Hematopoietic multipotent progenitor cell treated with erythropoietin and hydrocortisone succinate and interleukin-3 and kit ligand, for 6 days (in vitro differentiated cells): ENCODE data around the gene CDH23.
A peak's percentile ranks its signal among the peaks of the same experiment; 100 is the strongest.

ENCODE experiments used
- DNase-seq: peaks from one replicate; pipeline ENCODE4 v3.0.0-alpha.2; 2015

Gene CDH23

DNA sequence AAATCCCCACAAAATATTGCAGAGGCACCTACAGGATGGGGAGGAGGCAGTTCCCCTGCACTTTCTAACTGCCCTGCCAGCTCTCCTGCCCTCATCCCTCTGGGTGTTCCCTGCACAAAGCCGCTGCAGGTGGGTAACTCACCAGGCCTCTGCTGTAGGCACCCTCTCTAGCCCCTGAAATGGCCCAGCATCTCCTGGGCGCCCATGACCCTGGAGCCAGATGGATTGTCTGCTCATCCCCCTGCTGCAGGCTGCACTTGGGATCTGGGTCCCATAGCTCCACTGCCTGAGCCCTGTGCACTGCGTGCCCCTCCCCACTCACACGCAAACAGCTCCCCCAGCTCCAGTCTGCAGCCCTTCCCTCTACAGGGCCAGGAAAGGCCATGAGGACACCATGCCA lies 192.0 kb downstream of the CDH23 start:
- DNase-seq: no peak

DNA sequence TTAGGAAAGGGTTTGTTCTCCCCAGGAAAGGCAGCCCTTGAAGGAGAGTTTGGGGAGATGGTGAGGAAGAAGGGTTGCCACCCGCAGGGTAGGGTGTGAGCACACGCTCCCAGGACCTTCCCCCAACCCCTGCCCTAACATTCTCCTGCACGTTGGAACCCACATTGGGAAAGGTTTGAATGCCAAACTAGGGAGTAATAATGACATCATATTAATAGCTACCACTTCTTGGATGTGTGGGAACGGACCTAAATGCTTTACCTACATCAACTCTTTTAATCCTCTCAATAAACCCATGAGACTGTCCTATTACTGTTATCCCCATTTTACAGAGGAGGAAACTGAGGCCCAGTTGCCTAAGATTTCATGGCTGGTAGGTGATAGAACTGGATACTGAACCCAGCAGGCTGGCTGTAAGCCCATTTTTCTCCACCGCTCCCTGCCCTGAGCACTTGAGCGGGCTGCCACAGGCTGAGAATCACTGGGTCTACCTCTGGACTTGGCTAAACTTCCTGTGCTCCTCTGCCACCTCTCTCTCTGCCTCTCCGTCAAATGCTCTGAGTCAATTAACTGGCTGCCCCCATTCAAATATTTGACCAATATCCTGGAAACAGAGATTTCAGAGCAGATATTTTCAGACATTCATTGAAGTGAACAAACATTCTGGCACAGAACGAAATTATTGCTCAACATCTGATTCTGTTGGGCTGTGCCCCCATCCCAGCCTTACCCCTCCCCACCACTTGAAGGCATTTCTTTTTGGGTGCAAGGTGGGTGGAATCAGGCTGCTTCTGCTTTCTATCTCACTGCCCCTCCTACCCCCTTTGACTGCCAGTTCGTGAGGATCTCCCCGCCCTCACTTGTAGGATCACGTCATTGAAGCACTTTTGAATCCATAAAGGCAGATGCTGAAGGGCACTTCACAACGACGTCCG lies 193.2 kb downstream of the CDH23 start:
- DNase-seq: peak; percentile 16

DNA sequence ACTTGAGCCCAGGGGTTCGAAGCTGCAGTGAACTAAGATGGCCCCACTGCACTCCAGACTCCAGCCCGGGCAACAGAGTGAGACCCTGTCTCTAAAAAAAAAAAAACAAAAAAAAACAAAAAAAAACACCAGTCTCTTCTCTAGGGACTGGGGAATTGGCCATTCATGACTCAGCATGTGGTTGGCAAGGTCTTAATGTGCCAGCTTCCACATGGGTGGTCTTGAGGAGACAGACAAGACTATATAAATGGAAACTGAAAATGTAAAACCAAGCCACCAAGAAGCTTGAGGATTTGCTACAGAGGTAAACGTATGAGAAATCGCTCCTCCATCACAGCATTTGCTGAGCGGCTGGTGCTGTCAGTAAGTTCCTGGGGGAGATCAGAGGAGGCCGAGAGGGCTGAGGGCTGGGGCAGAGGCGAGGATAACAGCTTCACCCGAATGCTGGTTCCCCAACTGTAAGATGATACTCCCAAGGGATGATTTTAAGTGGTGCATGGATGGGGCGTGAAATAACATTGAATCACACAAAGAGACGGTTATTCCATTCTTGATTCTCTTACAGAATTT lies 194.1 kb downstream of the CDH23 start:
- DNase-seq: no peak

DNA sequence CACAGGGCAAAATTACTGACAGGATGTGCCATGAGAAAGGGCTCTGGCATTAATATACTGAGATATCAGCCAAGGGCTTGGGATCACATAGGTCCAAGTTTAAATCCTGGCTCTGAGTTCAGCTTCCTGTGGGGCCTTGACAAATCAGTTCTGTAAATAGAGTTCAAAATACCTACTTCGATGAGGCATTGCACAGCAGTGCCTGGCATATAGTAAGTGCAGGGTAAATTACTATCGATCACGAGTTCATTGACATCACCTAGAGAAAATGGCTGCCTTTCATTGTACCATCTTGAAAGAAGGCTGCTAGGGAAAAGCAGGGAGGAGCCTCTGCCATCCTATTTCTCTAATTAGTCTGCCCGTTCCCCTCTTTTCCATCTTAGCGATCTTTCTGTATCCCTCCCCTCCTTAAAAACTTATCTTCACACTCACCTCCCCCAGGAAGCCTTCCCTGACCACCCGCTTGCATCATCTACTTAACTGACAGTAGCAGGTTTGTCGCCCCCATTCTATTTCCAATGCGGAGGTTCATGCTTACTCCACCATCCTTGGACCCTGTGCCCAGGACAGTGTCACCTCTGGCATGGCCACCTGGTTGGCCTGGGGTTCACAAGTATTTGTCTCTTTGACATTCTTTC lies 198.3 kb downstream of the CDH23 start:
- DNase-seq: no peak

DNA sequence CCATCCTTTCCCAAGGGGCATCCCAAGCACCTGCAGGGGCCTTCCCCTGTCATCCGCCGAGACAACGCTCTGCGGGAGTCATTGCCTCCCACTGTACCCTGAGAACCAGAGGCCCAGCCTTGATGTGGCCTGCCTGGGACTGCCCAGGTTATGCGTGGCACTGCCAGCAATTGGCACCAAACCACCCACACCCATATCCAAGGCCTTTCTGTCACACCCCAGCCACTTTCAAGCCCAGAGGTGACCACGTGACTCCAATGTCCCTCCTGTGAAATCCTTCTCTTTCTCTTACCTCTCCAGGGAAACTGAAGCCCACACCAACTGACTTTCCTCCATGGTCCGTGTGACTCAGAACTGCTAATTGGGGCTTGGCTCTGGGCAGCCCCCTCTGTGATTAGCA lies 198.9 kb downstream of the CDH23 start:
- DNase-seq: no peak

DNA sequence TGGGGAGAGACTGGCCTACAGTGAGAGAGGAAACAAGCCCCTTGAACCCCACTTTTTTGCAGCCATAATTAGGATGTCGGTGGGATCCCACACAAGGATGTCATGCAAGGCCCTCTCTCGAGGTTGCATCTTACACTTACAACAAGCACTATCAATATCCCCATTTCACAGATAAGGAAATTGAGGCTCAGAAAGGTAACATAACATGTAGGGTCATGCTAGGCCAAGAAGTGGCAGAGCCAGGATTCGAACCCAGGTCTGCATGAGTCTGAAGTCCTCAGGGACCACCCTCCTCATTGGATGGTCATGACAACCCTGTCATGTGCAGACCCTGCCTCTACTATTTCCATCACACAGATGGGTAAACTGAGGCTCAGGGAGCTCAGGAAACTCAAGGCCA lies 199.4 kb downstream of the CDH23 start:
- DNase-seq: no peak

DNA sequence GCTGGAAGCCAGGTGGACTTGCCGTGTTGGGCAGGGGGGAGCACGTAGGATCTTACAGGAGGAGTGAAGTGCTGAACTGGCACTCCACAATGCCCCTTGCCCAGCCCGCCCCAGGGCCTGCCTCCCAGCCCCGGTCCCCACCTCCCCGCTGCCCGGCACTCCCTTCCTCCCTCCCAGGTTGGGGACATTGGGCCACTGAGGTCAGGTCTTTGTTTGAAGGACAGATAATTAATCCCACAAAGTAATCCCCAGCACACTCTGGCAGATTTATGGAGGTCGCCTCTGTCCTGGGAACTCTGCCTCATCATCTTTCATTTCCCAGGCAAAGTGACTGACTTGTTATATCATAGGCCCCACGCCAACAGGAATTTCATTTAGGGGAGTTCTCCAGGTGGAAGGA lies 200.0 kb downstream of the CDH23 start:
- no peak for DNase-seq

DNA sequence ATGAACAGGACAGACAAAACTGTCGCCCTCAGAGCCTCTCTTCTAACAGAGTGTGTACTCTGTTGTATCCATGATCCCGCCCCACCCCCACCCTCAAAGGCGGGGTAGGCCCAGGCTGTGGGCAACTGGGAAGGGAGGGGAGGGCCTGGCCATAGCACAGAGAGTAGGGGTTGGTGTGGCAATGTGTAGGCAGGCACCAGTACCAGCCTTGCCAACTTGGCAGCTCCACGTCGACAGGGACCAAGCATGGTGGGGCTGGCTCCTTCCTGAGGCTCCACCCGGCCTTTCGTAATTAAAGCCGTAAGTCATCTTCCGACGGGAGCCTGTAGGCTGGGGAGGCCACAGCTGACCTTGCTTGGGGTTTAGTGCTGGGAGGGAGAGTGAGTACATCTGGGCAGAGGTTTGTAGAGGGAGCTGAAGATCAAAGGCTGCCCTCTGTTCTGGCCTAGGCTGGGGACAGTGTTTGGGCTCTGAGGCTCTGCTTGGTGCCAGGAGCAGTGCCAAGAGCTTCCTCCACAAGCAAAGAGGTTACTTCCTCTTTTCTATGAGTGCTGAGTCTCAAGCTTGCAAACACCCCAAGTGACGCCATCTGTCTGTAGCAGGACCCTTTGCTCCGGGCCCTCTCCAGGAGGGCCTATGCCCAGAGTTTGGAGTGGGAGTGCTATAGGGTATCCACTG lies 201.2 kb downstream of the CDH23 start:
- DNase-seq: peak; percentile 81

DNA sequence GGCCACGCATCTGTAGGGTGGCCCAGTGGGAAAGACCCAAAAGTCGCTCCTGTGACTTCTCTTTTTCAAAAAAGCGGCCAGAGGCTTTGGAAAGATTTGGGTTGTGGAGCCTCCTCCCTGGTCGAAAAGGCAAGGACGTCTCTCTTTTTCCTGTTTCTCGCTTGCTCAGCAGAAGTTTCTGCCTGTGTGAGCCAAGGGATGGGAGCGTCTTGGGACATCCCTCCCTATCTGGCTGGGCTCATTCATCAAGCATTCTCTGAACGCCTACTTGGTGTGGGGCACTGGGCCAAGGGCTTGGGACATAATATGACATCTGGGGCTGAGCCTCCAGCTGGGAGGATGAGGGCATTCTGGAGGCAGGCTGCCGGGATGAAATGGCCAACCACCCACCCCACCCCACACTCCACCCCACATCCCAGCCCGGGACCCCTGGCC lies 201.9 kb downstream of the CDH23 start:
- no peak for DNase-seq

DNA sequence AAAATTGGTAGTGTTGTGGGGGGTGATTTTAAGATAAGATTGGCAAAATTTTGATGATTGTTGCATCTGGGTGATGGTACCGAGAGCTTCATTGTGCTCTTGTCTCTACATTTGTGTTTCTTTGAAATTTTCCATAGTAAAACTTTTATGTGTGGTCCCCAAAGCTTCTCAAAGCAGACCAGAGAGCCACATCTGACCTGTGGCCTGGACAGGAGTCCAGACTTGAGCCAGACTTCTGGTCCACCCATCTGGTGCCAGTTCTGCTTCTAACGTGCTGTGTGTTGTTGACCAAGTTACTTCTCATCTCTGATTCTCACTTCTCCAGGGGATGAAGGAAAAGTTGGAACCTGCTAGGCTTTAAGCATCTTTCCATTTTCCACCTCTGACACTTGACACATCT lies 202.8 kb downstream of the CDH23 start:
- DNase-seq: no peak

DNA sequence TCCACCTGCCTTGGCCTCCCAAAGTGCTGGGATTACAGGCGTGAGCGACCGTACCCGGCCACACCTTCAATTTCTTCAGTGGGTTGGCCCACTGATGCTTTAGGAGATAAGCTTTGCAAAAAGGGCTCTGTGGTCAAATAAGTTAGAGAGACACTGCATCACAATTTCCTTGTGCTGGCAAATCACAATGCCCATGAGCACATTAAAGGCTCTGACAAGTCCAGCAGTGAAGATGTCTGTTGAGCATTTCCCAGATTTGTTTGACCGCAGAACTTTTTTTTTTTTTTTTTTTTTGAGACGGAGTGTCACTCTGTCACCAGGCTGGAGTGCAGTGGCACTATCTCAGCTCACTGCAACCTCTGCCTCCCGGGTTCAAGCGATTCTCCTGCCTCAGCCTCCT lies 203.5 kb downstream of the CDH23 start:
- peak; percentile 25 for DNase-seq

DNA sequence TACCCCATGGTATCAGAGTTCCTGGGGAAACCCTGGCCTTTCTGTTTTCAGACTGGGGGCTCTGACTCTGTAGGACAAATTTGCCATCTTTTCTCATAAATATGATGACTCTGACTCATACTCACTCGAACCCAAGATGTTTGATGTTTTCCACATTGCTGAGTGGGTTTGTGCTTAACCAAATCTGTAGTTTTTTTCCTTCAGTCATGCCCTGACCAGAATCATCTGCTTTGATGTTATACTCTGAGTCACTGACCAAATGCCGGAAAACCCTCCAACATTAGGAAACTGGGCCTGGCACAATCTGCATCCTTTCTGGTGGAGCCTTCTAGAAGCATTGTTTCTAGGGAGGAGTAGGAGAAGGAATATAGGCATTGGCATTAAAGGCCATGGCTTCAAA lies 204.1 kb downstream of the CDH23 start:
- DNase-seq: no peak

DNA sequence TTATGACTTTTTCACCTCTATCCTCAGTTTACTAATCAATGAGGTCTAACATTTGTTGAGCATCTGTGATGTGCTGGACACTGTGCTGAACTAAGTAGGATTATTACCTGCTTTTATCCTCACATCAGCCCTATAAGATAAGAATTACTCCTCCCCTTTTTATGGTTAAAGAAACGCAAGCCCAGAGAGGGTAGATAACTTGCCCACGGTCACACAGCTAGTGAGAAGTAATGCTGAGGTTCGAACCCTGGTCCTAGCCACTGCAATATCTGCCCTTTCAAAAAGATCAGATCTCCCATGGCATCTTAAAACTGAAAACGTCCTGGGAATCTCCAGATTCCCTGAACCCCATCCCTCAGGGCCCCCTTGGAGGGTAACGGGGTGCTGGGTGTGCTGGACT lies 204.6 kb downstream of the CDH23 start:
- no peak for DNase-seq

DNA sequence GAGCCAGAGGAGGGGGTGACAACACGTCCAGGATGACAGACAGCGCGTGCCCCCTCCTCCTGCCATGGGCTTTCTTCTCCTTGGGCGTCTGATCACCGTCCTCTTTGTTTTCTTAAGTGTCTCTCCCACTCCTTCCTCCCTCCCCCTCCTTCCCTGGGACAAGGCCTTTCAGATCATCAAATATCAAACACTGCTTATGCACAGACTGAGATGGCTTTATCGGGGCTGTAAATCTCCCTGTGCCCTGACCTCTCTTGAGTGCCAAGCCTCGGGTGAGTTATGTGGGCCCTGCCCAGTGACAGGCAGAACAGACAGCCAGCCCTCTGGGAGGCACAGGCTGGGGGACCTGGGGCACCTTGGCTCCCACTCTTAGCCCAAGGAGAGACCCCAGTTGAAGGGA lies 206.4 kb downstream of the CDH23 start:
- DNase-seq: peak; percentile 13

DNA sequence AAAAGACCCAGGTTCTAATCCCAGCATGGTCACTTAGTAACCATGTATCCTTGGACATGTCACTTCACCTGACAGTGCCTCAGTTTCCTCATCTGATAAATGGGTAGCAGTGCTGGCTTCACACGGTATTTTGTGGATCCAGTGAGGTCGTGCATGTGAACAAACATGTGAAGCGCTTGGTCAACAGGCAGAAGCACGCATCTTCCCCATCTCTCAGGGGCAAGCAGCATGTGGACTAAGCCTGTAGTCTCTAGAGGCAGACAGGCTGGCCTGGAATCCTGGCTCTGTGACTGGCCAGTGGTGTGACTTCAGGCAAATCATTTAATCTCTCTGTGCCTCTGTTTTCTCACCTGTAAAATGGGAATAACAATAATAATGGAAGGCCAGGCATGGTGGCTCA lies 207.0 kb downstream of the CDH23 start:
- DNase-seq: no peak

DNA sequence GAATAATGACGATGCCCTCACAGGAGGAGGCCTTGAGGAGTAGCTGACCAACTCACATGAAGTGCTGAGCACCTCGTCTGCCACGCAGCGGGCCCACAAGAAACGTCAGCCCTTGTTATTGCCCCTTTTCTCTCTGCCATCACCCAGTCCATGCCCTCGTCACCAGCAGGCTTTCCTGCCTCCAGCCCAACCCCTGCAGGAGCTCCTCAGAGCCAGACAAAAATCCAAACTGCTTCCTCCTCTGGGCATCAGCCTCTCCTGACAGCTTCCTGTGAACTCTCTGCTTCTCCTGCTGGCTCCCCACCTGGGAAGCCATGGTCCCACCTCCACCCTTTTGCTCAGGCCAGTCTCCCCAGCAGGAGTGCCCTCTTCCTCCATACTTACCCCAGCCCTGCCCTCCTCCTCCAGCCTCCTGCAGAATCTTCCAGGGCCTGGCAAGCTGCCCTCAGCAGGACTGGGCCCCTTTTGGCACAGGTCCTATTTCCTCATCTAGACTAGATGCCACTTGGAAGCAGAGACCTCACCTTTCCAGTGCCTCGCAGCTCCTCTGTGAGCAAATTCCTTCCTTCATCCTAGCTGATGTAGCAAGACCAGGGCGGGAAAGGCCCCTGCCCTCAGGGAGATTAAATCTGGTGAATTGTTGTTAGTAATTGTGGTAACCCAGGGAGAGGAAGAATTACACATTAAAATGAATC lies 207.8 kb downstream of the CDH23 start:
- peak; percentile 14 for DNase-seq

DNA sequence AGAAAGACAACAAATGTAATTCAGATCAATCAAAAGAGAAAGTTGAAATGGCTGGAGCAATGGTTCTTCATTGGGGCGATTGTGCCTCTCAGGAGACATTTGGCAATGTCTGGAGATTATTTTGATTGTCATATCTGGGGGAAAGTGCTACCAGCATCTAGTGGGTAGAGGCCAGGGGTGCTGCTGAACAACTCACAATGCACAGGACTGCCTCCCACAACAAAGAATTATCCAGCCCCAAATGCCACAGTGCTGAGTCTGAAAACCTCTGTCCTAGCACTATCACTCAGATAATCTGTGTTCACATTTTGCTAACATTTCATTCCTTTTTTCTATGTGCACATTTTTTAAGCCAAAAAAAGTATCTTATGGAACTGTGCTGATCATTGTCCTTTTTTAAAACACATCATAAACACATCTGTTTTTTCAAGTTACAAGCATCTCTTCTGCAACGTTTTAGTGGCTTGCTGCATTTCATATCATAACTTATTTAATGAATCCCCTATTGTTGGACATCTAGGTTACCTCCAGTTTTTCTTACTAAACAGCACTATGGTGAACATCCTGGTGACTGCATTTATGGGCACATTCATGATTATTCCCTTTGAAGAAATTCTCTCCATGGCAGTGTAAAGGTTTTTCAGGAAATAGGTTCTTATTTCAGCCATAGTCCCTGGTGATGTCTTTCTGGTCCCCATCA lies 208.7 kb downstream of the CDH23 start:
- DNase-seq: peak; percentile 8

DNA sequence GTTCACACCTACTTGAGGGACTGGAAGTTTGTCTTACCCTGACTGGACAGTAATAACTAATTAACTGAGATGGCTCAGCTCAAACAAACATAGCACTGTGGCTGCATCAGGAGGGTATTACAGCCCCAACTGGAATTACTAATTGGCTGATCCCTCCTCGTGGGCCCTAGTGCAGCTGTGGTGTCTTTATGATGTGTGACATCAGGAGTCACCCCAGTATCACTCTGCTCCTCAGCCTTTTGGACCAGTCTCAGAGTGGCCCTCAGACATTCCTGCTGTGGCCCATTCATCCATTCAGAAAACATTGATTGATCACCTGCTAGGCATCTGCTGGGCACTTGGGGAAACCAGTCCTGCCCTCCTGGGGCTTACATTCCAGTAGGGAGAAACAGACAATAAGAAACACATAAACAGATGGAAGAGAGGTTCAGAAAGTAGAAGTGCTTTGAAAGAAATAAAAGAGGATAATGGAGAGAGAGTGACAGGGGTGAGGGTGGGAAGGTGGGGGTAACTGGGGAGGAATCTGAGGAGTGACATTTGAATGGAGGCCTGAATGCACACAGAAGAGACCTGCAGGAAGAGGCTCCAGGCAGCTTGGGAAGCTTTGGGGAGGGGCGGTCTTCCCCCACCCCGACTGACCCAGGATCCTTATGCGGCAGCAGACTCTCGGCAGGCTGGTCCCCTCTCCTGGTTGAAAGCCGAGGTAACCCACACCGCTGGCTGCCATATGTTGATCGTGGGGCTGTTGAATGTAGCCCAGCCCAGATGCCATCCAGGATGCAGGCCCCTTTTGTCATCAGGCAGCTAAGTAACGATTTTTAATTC lies 209.7 kb downstream of the CDH23 start:
- no peak for DNase-seq

DNA sequence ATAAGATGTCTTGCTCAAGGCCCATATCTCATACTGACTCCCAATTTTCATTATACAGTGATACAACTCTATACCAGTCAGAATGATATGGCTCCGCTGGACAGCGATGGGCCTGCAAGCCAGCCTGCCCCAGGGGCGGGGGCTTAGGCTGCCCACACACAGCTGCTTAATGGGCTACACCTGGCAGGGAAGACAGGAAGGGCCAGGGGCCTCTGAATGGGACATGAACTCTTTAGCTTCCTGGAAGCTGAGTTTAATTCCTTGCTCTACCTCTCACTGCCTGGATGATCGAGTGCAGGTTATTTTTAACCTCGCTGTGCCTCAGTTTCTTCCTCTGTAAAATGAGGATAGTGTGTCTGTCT lies 210.3 kb downstream of the CDH23 start:
- no peak for DNase-seq

DNA sequence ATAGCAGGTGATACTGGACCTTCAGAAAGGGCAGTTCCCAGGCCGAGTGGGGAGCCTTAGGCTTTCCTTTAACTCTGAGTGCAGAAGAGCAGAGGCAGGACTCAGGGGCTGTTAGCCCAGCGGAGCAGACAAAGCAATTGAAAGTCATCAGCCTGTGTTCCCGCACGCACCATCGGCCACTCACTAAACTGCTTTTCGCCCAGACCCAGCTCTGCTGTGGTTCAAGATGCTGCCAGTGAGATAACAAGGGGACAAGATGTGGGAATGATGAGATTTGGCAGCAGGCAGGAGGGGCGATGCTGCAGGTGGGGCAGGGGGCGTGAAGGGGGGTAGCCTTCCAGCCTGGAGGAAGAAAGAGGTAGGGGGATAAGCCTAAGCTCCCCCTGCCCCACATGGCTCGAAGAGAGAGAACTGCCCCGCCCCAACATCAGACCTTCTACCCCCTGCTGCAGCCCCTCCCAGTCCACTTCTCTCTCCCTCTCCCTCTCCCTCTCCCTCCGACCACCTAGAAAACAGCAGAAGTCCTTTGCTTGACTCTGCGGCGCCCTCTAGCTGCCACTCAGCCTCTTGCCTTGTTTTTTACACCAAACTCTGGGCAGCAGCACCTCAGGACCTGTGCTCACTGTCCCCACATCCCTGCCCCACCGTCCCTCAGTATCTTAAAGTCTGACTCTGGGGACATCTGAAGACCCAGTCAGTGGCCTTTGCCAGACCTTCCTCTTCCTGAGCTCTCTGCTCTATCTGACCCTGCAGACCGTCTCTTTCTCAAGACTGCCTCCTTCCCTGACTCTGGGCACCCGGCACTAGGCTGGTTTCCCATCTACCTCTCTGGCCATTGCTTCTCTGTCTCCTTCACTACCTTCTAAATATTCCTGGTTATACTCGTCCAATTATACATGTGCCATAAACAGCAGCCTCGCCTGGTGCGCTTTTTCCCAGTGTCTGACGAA lies 212.4 kb downstream of the CDH23 start:
- DNase-seq: peak; percentile 86
